HEK293T (cell line): ENCODE results near the gene HAGH.

Experiments
- BHLHE40 ChIP-seq: fragments of 450-650 bp; IDR thresholded peaks from 2 replicates; pipeline ENCODE4 v1.6.1; 2016; ENCODE audit warnings: mild to moderate bottlenecking, moderate library complexity, borderline replicate concordance
- ELF4 ChIP-seq: fragments of 450-650 bp; IDR thresholded peaks from 2 replicates; pipeline ENCODE4 v1.6.1; 2017; ENCODE audit warnings: antibody characterized with exemption
- FOXA1 ChIP-seq: fragments of 450-650 bp; IDR thresholded peaks from 2 replicates; pipeline ENCODE4 v1.6.1; 2016; ENCODE audit warnings: mild to moderate bottlenecking
- FOXK2 ChIP-seq: fragments of 450-650 bp; IDR thresholded peaks from 2 replicates; pipeline ENCODE4 v1.6.1; 2016; ENCODE audit warnings: mild to moderate bottlenecking
- FOXM1 ChIP-seq: fragments of 450-650 bp; IDR thresholded peaks from 2 replicates; pipeline ENCODE4 v1.6.1; 2017; ENCODE audit warnings: mild to moderate bottlenecking, borderline replicate concordance
- SP1 ChIP-seq: fragments of 450-650 bp; IDR thresholded peaks from 2 replicates; pipeline ENCODE4 v1.6.1; 2017
- SUZ12 ChIP-seq: fragments of 450-650 bp; IDR thresholded peaks from 2 replicates; pipeline ENCODE4 v1.6.1; 2016; ENCODE audit warnings: mild to moderate bottlenecking
- TARDBP ChIP-seq: fragments of 450-650 bp; IDR thresholded peaks from 2 replicates; pipeline ENCODE4 v1.6.1; 2016
- ZNF384 ChIP-seq: fragments of 450-650 bp; IDR thresholded peaks from 2 replicates; pipeline ENCODE4 v1.6.1; 2016
- TF ChIP-seq, protein P1 (sequence below): fragments of 450-650 bp; IDR thresholded peaks from 2 replicates; pipeline ENCODE4 v1.6.1; 2016

GRCh38 chr16:1807626-1808025 lies 19.0 kb downstream of the HAGH start:
- TF ChIP-seq FOXK2 (no peak), ELF4 (no peak), FOXM1 (no peak), BHLHE40 (no peak), SP1 (no peak), FOXA1 (no peak), ZNF384 (no peak), SUZ12 (no peak), TARDBP (no peak)
- TF ChIP-seq, protein P1, sequence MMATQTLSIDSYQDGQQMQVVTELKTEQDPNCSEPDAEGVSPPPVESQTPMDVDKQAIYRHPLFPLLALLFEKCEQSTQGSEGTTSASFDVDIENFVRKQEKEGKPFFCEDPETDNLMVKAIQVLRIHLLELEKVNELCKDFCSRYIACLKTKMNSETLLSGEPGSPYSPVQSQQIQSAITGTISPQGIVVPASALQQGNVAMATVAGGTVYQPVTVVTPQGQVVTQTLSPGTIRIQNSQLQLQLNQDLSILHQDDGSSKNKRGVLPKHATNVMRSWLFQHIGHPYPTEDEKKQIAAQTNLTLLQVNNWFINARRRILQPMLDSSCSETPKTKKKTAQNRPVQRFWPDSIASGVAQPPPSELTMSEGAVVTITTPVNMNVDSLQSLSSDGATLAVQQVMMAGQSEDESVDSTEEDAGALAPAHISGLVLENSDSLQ = no peak
